Stimulated activated CD4-positive, alpha-beta T cell treated with anti-CD3 and anti-CD28 coated beads, Interleukin-12 subunit alpha, Interleukin-12 subunit beta, amount 100 ng/mL, for 48 hours (primary cell): ENCODE results near the gene SRD5A2.

Source experiments
- DNase-seq, 3 donors: peaks; one replicate each; pipeline ENCODE4 v3.0.0-alpha.2; 2020; ENCODE audit warnings: low read depth in 2 of 3, low spot score in 1 of 3

The SRD5A2 gene

GRCh38 chr2:31580321-31581117 lies at the start of gene SRD5A2:
Gene SRD5A2 (minus strand): TSS chr2:31580938. CDS start chr2:31580900, 38 bp downstream.
- DNase-seq, result no peak

- DNase-seq, result no peak
Observed at GRCh38 chr2:31606509-31606908, 25.8 kb upstream of the SRD5A2 start.

GRCh38 chr2:31598694-31599093 lies 18.0 kb upstream of the SRD5A2 start:
- no peak for DNase-seq

GRCh38 chr2:31586230-31586629 lies 5.5 kb upstream of the SRD5A2 start:
- DNase-seq, result no peak

GRCh38 chr2:31581124-31581795 lies 522 bp upstream of the SRD5A2 start:
- no peak for DNase-seq

- DNase-seq, result no peak
Observed at GRCh38 chr2:31579996-31580320, 780 bp downstream of the SRD5A2 start.

GRCh38 chr2:31578316-31578715 lies 2.4 kb downstream of the SRD5A2 start:
- no peak for DNase-seq

- DNase-seq, result no peak
Observed at GRCh38 chr2:31577143-31577542, 3.6 kb downstream of the SRD5A2 start.

- no peak for DNase-seq
Observed at GRCh38 chr2:31568585-31569201, 12.0 kb downstream of the SRD5A2 start.

GRCh38 chr2:31567679-31568078 lies 13.1 kb downstream of the SRD5A2 start:
- no peak for DNase-seq

GRCh38 chr2:31563273-31563839 lies 17.4 kb downstream of the SRD5A2 start:
- no peak for DNase-seq

GRCh38 chr2:31561823-31562222 lies 18.9 kb downstream of the SRD5A2 start:
- no peak for DNase-seq

GRCh38 chr2:31558401-31559295 lies 22.1 kb downstream of the SRD5A2 start:
- no peak for DNase-seq

GRCh38 chr2:31556940-31557339 lies 23.8 kb downstream of the SRD5A2 start:
- no peak for DNase-seq

- DNase-seq, result no peak
Observed at GRCh38 chr2:31555967-31556706, 24.6 kb downstream of the SRD5A2 start.

GRCh38 chr2:31553362-31553761 lies 27.4 kb downstream of the SRD5A2 start:
- no peak for DNase-seq

- DNase-seq, result no peak
Observed at GRCh38 chr2:31547485-31547884, 33.3 kb downstream of the SRD5A2 start.

GRCh38 chr2:31541853-31542252 lies 38.9 kb downstream of the SRD5A2 start:
- DNase-seq, result no peak

- no peak for DNase-seq
Observed at GRCh38 chr2:31539505-31539904, 41.2 kb downstream of the SRD5A2 start.

- no peak for DNase-seq
Observed at GRCh38 chr2:31535768-31536167, 45.0 kb downstream of the SRD5A2 start.
